ENCODE data around the gene SCYGR5.

- TF ChIP-seq POLR2A (IDR thresholded peaks at IDR 0.05; ENCODE audit: low read length) (no peak), GATA1 (IDR thresholded peaks at IDR 0.05; ENCODE audit: low read depth, low read length) (no peak)
Observed at GRCh38 chr2:227684258-227684657, 17.7 kb downstream of the SCYGR5 start.

Data from erythroblast (primary cell).